Neural cell (in vitro differentiated cells): Measurements from ENCODE around the gene PRKAR1A. TPM values are rescaled to one million over a fixed set of nuclear protein-coding genes. Genes with fewer than 3 reads are reported as not detected.

ENCODE experiments used
- H2AFZ ChIP-seq: fragments of 200-600, 300-800 bp; sonication (generic), shearing (Covaris generic); 2 replicates; pipeline ENCODE4 v1.6.0; 2014; ENCODE audit warnings: low read depth, mild to moderate bottlenecking, antibody characterized with exemption, low read length, moderate library complexity
- H3F3A ChIP-seq: fragments of 200-600 bp; shearing (Covaris generic); 2 replicates; pipeline ENCODE4 v1.6.1; 2016; ENCODE audit warnings: mild to moderate bottlenecking, moderate library complexity, mixed read lengths, antibody characterized with exemption, low read length; ENCODE audit not compliant: insufficient read depth, poor library complexity, severe bottlenecking
- H3K27ac ChIP-seq: fragments of 200-600, 300-800 bp; sonication (generic), shearing (Covaris generic); 2 replicates; pipeline ENCODE4 v1.5.1; 2014; ENCODE audit warnings: mild to moderate bottlenecking, low read length, moderate library complexity
- H3K27me3 ChIP-seq: fragments of 300-800, 200-600 bp; sonication (generic), shearing (Covaris generic); 2 replicates; pipeline ENCODE4 v1.6.0; 2014; ENCODE audit warnings: mild to moderate bottlenecking, low read depth, low read length, moderate library complexity; ENCODE audit not compliant: insufficient read depth
- H3K36me3 ChIP-seq: fragments of 300-800, 200-600 bp; sonication (generic), shearing (Covaris generic); 2 replicates; pipeline ENCODE4 v1.5.1; 2014; ENCODE audit warnings: mild to moderate bottlenecking, antibody characterized with exemption, low read length, moderate library complexity; ENCODE audit not compliant: insufficient read depth
- H3K4me2 ChIP-seq: fragments of 300-800, 200-600 bp; sonication (generic), shearing (Covaris generic); 2 replicates; pipeline ENCODE4 v1.6.0; 2014; ENCODE audit warnings: mild to moderate bottlenecking, low read length
- H3K4me3 ChIP-seq: fragments of 300-800, 200-600 bp; sonication (generic), shearing (Covaris generic); 2 replicates; pipeline ENCODE4 v1.5.1; 2014; ENCODE audit warnings: mild to moderate bottlenecking, low read length, moderate library complexity
- H3K79me2 ChIP-seq: fragments of 200-600 bp; shearing (Covaris generic); replicated peaks from 2 replicates; pipeline ENCODE4 v1.6.0; 2014; ENCODE audit warnings: mild to moderate bottlenecking, low read length, moderate library complexity; ENCODE audit not compliant: insufficient read depth
- H3K9ac ChIP-seq: fragments of 300-800, 200-600 bp; sonication (generic), shearing (Covaris generic); 2 replicates; pipeline ENCODE4 v1.6.1; 2016; ENCODE audit warnings: mild to moderate bottlenecking, low read length, mixed read lengths
- H3K9me2 ChIP-seq: fragments of 200-600 bp; shearing (Covaris generic); 2 replicates; pipeline ENCODE4 v1.6.1; 2016; ENCODE audit warnings: mild to moderate bottlenecking, low read length, mixed read lengths; ENCODE audit not compliant: insufficient read depth
- H3K9me3 ChIP-seq: fragments of 200-600, 300-800 bp; sonication (generic), shearing (Covaris generic); 2 replicates; pipeline ENCODE4 v1.6.1; 2016; ENCODE audit warnings: mild to moderate bottlenecking, mixed run types, low read length, moderate library complexity, mixed read lengths
- H4K20me1 ChIP-seq: fragments of 200-600 bp; shearing (Covaris generic); 2 replicates; pipeline ENCODE4 v1.6.1; 2016; ENCODE audit warnings: mild to moderate bottlenecking, mixed run types; ENCODE audit not compliant: insufficient read depth
- EP300 ChIP-seq: fragments of 450-650 bp; conservative IDR thresholded peaks from 2 replicates; pipeline ENCODE4 v1.6.1; 2014; ENCODE audit warnings: antibody characterized with exemption, mild to moderate bottlenecking, moderate library complexity; ENCODE audit not compliant: poor library complexity, severe bottlenecking
- EZH2 ChIP-seq: fragments of 200-600, 300-800 bp; shearing (Covaris generic), sonication (generic); IDR thresholded peaks from 2 replicates; pipeline ENCODE4 v1.6.1; 2014; ENCODE audit warnings: antibody characterized with exemption, low read length, borderline replicate concordance, mild to moderate bottlenecking; ENCODE audit not compliant: insufficient read depth, poor library complexity, severe bottlenecking
- MXI1 ChIP-seq: fragments of 450-650 bp; conservative IDR thresholded peaks from 2 replicates; pipeline ENCODE4 v1.6.1; 2014; ENCODE audit warnings: antibody characterized with exemption, mild to moderate bottlenecking; ENCODE audit not compliant: poor library complexity, severe bottlenecking
- POLR2AphosphoS5 ChIP-seq: IDR thresholded peaks from 2 replicates; pipeline ENCODE4 v1.6.1; 2012
- RAD21 ChIP-seq: fragments of 450-650 bp; conservative IDR thresholded peaks from 2 replicates; pipeline ENCODE4 v1.6.1; 2014; ENCODE audit warnings: antibody characterized with exemption, mild to moderate bottlenecking, moderate library complexity
- SMC3 ChIP-seq: fragments of 450-650 bp; conservative IDR thresholded peaks from 2 replicates; pipeline ENCODE4 v1.6.1; 2014; ENCODE audit warnings: antibody characterized with exemption, mild to moderate bottlenecking, moderate library complexity; ENCODE audit not compliant: poor library complexity
- TAF1 ChIP-seq: IDR thresholded peaks from 2 replicates; pipeline ENCODE4 v1.6.1; 2012; ENCODE audit warnings: low read depth
- polyA plus RNA-seq: library from polyadenylated mRNA; depleted of rRNA; stranded (reverse); fragments of >200 nt; gene quantifications from 2 replicates; pipeline ENCODE4 v1.2.3, GENCODE V29; 2014
- TF ChIP-seq, protein P1 (sequence below): fragments of 450-650 bp; IDR thresholded peaks from 2 replicates; pipeline ENCODE4 v1.5.1; 2014; ENCODE audit warnings: antibody characterized with exemption, mild to moderate bottlenecking, moderate library complexity; ENCODE audit not compliant: poor library complexity, severe bottlenecking
- TF ChIP-seq, protein P2 (sequence below): IDR thresholded peaks from 2 replicates; pipeline ENCODE4 v1.6.1; 2012; ENCODE audit warnings: borderline replicate concordance

Gene PRKAR1A
- polyA plus RNA-seq, 1 donor from 2014 or later: 539 TPM

DNA sequence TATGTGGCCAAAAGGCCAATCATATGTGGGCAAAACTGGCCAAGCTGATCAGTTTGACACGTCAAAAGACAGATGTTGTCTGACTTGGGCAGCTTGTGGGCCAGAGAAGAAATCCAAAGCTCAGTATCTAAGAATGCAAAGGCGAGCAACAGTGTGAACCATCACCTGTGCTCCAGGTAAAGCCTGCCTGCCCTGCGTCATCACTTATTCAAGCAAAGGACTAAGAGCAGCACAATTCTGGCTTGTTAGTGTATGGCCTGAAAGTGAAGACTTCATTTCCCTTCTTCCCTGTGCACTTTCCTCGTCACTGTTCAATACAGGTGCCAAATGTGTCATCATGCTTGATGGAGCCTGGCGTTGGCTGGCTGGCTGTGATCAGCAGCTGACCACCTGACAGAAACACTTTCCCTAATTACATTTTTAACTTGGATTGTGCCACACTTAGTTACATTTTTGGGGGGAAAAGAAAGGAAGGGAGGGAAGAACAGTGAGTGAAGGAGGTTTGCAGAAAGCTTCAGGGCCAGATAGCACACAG lies 84.2 kb downstream of the PRKAR1A start:
- Histone ChIP-seq H3K9ac (no peak overlapping the region), H3F3A (no peaks in the 10 kb centered on the region), H3K4me2 (no peak overlapping the region), H3K27me3 (peaks cover 36% of the 10 kb centered on the region), H3K79me2 (no peaks in the 10 kb centered on the region), H3K9me2 (no peaks in the 10 kb centered on the region), H3K4me3 (no peak overlapping the region), H2AFZ (no peak overlapping the region), H3K36me3 (no peaks in the 10 kb centered on the region), H3K9me3 (no peaks in the 10 kb centered on the region), H4K20me1 (no peaks in the 10 kb centered on the region), H3K27ac (no peak overlapping the region)
- TF ChIP-seq, protein P1, sequence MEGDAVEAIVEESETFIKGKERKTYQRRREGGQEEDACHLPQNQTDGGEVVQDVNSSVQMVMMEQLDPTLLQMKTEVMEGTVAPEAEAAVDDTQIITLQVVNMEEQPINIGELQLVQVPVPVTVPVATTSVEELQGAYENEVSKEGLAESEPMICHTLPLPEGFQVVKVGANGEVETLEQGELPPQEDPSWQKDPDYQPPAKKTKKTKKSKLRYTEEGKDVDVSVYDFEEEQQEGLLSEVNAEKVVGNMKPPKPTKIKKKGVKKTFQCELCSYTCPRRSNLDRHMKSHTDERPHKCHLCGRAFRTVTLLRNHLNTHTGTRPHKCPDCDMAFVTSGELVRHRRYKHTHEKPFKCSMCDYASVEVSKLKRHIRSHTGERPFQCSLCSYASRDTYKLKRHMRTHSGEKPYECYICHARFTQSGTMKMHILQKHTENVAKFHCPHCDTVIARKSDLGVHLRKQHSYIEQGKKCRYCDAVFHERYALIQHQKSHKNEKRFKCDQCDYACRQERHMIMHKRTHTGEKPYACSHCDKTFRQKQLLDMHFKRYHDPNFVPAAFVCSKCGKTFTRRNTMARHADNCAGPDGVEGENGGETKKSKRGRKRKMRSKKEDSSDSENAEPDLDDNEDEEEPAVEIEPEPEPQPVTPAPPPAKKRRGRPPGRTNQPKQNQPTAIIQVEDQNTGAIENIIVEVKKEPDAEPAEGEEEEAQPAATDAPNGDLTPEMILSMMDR: no peak
- TF ChIP-seq RAD21 (no peak), POLR2AphosphoS5 (no peak), SMC3 (no peak), EP300 (no peak), TAF1 (no peak), MXI1 (no peak), EZH2 (no peak)
- TF ChIP-seq, protein P2, sequence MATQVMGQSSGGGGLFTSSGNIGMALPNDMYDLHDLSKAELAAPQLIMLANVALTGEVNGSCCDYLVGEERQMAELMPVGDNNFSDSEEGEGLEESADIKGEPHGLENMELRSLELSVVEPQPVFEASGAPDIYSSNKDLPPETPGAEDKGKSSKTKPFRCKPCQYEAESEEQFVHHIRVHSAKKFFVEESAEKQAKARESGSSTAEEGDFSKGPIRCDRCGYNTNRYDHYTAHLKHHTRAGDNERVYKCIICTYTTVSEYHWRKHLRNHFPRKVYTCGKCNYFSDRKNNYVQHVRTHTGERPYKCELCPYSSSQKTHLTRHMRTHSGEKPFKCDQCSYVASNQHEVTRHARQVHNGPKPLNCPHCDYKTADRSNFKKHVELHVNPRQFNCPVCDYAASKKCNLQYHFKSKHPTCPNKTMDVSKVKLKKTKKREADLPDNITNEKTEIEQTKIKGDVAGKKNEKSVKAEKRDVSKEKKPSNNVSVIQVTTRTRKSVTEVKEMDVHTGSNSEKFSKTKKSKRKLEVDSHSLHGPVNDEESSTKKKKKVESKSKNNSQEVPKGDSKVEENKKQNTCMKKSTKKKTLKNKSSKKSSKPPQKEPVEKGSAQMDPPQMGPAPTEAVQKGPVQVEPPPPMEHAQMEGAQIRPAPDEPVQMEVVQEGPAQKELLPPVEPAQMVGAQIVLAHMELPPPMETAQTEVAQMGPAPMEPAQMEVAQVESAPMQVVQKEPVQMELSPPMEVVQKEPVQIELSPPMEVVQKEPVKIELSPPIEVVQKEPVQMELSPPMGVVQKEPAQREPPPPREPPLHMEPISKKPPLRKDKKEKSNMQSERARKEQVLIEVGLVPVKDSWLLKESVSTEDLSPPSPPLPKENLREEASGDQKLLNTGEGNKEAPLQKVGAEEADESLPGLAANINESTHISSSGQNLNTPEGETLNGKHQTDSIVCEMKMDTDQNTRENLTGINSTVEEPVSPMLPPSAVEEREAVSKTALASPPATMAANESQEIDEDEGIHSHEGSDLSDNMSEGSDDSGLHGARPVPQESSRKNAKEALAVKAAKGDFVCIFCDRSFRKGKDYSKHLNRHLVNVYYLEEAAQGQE: no peak

DNA sequence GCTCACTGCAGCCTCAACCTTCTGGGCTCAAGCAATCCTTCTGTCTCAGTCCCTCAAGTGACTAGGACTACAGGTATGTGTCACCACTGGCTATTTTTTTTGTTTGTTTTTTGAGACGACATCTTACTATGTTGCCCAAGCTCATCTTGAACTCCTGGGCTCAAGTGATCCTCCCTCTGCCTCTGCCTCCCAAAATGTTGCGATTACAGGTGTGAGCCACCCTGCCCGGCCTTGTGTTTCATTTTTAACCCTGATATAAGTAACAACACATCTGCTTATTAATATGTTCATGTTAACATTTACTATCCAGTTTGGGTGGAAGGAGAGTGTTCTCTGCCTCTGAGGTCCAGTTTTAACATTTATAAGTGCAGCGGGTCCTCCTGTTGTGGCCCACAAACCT lies 85.8 kb downstream of the PRKAR1A start:
- no peak overlapping the region for H2AFZ ChIP-seq
- TF ChIP-seq EP300: no peak
- H3K9me3 ChIP-seq: no peaks in the 10 kb centered on the region
- H3K27me3 ChIP-seq: peaks cover 51% of the 10 kb centered on the region
- H3K9me2 ChIP-seq: no peaks in the 10 kb centered on the region
- H3K27ac ChIP-seq: no peak overlapping the region
- H3K9ac ChIP-seq: no peak overlapping the region
- no peak overlapping the region for H3K4me3 ChIP-seq
- H4K20me1 ChIP-seq: no peaks in the 10 kb centered on the region
- no peaks in the 10 kb centered on the region for H3F3A ChIP-seq
- H3K79me2 ChIP-seq: no peaks in the 10 kb centered on the region
- H3K36me3 ChIP-seq: no peaks in the 10 kb centered on the region
- H3K4me2 ChIP-seq: no peak overlapping the region

DNA sequence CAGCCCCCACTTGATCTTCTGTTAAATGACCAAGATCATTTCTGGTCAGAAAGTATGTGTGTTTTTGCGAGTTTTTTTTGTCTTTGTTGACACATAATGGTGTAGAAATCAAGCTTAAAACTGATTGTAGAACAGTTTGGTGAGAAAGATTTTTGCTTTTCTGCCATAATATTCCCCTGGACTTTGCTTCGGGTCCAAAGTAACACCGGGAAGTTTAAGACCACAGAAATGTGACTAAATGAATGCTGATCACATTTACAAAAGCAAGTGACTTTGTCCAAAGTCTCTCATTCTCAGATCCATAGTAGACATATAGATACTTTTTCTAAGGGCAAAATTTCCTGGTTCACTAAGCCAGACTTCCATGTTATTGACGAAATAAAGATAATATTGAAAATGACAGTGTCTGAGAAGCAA lies 86.3 kb downstream of the PRKAR1A start:
- no peak overlapping the region for H3K4me3 ChIP-seq
- no peaks in the 10 kb centered on the region for H3F3A ChIP-seq
- no peak overlapping the region for H2AFZ ChIP-seq
- no peaks in the 10 kb centered on the region for H3K9me2 ChIP-seq
- H3K79me2 ChIP-seq: no peaks in the 10 kb centered on the region
- TF ChIP-seq POLR2AphosphoS5: no peak
- TF ChIP-seq SMC3: no peak
- no peak for TF ChIP-seq RAD21
- TF ChIP-seq MXI1: no peak
- TF ChIP-seq TAF1: no peak
- no peak for TF ChIP-seq EP300
- no peak for TF ChIP-seq EZH2
- TF ChIP-seq, protein P1: no peak
- H3K27ac ChIP-seq: no peak overlapping the region
- peaks cover 54% of the 10 kb centered on the region for H3K27me3 ChIP-seq
- H3K9ac ChIP-seq: no peak overlapping the region
- H3K4me2 ChIP-seq: no peak overlapping the region
- H3K36me3 ChIP-seq: no peaks in the 10 kb centered on the region
- H4K20me1 ChIP-seq: no peaks in the 10 kb centered on the region
- no peaks in the 10 kb centered on the region for H3K9me3 ChIP-seq
